AG09309 (cell line): ENCODE measurements around the gene CELSR1.

Experiments used
- DNase-seq: peaks from one replicate; pipeline ENCODE4 v3.0.0-alpha.2; 2010; ENCODE audit warnings: low read depth
- H3K4me3 ChIP-seq: 2 replicates; pipeline ENCODE4 v1.5.1; 2011; ENCODE audit warnings: mild to moderate bottlenecking, low read depth, low read length, moderate library complexity; ENCODE audit not compliant: control insufficient read depth
- CTCF ChIP-seq: IDR thresholded peaks from 2 replicates; pipeline ENCODE4 v1.5.1; 2011; ENCODE audit warnings: mild to moderate bottlenecking, low read depth, low read length, inconsistent platforms; ENCODE audit not compliant: insufficient read depth, control insufficient read depth; ENCODE audit errors: missing control alignments

The CELSR1 gene

DNA sequence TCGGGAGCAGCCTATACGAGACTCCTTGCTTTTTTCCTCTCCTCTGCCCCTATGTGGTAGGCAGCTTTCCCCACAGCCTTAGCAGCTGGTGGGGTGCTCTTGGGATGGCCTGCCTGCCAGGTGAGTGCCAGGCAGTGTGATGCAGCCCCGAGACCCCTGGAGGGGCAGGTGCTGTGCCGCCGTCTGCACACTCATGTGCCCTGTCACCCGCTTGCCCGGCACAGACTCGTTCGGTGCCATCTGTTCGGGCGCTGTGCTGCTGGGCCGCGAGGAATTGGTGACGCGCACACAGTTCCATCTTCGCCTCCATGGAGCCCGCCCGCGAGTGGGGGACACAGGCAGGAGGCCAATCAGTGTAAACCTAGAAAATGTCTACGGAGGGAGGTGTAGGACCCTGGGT, 186.8 kb downstream of the CELSR1 start:
- DNase-seq: no peak
- no peak for TF ChIP-seq CTCF

GRCh38 chr22:46350121-46350520, 187.3 kb downstream of the CELSR1 start:
- DNase-seq: no peak
- no peak overlapping the region for H3K4me3 ChIP-seq
- no peak for TF ChIP-seq CTCF

More for the DNA sequence above, 186.8 kb downstream of the CELSR1 start:
- no peak overlapping the region for H3K4me3 ChIP-seq

DNA sequence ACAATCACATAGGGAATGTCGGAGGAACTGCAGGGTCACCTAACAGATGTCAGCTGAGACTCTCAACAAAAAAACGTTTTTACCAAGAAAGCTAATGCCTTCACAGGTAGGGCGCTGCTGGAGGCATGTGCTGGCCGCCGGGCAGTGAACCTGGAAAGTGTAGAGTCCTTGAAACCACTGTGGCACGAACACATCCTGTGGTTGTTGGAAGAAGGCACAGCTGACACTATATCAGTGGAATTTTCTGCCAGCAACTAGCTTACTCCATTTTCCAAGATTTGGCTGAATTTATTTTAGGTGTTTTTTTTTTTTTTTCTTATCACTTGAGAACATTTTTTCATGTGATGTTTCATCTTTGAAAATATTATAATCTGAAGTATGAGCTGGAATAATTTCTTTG, 187.7 kb downstream of the CELSR1 start:
- no peak overlapping the region for H3K4me3 ChIP-seq
- TF ChIP-seq CTCF: no peak
- DNase-seq: no peak

DNA sequence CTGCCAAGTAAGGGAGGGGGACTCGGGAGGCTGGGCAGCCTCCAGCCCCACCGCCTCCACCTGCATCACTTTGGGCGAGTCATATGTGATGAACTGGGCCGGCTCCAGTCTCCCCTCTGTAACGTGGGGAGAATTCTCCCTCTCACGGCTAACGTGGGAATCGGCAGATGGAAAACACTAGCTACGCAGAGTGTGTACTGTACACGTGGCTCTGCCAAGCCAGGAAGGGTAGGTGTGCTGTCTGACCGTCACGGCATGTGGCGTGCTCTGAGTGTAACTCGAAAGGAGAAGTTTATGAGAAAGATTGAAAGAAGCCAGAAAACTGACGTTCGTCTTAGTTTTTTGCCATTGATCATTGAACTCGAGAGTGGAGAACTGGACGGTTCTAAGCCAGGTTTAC, 188.2 kb downstream of the CELSR1 start:
- TF ChIP-seq CTCF: no peak
- DNase-seq: no peak
- H3K4me3 ChIP-seq: no peak overlapping the region

DNA sequence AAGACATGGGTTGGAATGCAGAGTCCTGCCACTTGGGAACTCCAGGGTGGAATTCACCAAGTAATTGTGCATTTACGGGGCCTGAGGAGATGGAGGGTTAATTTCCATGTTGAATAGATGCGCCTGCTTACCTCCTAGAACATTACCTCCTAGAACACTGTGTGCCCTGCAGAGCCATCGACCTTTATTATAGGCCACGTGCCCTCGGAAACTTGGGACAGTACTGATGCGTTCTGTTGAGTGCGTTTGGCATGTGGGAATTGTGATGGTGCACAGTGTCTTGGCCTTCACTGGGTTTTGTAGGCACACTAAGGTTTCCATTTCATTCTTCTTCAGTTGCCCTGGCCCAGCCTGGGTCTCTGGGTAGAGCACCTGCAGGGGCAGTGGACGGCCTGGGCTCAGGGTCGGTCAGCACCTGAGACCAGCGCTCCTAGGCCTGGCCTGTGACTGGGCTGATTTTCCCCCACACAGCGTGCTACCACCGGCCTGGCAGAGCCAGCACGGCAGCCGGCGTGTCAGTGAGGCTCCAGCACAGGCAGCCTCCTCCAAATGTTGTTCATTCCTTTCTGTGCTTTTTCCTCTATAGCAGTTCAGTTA, 189.2 kb downstream of the CELSR1 start:
- no peak overlapping the region for H3K4me3 ChIP-seq
- DNase-seq: no peak
- no peak for TF ChIP-seq CTCF

- no peak for TF ChIP-seq CTCF
- H3K4me3 ChIP-seq: no peak overlapping the region
- no peak for DNase-seq
Measured at GRCh38 chr22:46347646-46348045, 189.8 kb downstream of the CELSR1 start.

DNA sequence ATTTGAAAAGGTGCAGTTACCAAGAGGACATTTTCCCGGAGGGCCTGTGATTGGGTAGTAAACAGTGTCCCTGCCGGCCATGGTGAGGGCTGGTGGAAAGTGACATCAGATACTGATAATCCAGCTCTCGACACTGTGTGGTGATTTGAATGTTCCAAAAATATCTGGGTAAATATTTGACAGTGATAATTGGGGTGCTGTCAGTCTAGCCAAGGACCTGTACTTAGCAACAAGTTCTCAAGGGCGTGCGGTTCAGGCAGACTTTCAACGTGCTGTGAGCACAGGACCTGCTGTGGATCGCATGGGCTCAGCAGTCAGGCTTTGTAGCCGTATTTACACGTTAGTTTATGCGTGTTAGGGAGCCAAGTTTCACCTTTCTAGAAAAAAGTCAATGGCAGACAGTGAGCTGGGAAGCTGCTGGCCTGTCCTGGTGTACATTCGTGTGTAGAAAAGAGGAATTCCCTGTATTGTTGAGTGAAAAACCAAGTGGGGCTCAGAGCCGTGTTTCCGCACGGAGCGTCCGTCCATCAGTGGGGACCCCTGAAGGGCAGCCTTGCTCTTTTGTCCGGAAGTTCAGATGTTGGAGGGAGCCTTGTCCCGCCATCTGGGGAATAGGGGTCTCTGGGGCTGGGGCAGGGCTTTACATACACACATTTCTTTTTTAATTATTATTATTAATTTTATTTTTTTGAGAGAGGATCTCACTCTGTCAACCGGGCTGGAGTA, 190.6 kb downstream of the CELSR1 start:
- H3K4me3 ChIP-seq: no peak overlapping the region
- no peak for TF ChIP-seq CTCF
- no peak for DNase-seq
